CD4-positive, alpha-beta T cell (primary cell): ENCODE data around the gene ASTN2. TPM values are rescaled to one million over a fixed set of nuclear protein-coding genes. Genes with fewer than 3 reads are reported as not detected.

Experiments
- ATAC-seq: fragments of 200-7000 bp; cut with Tn5 transposase; one replicate; pipeline ENCODE4 v1.10.0; 2022; ENCODE audit warnings: mild to moderate bottlenecking; ENCODE audit not compliant: poor library complexity
- CTCF ChIA-PET: fragments of 350-600 bp; sonication (Branson Sonifier 250); formaldehyde crosslinking; loops from one replicate; lab custom pipeline; 2021; ENCODE audit warnings: antibody characterized with exemption, inconsistent platforms; lab: Charles Lee
- POLR2A ChIA-PET: fragments of 350-600 bp; sonication (Branson Sonifier 250); formaldehyde crosslinking; loops from one replicate; lab custom pipeline; 2021; ENCODE audit warnings: antibody characterized with exemption, inconsistent platforms; lab: Charles Lee
- DNase-seq, 14 experiments: peaks; one replicate each; pipeline ENCODE4 v3.0.0-alpha.2; 2013 to 2020; ENCODE audit warnings: mixed read lengths in 2 of 14
- H3K27ac ChIP-seq, 2 donors: one replicate each; pipeline versions ENCODE4 v1.5.1 to v1.7.0; 2013; ENCODE audit warnings: low read length in 2 of 2, low read depth in 1 of 2, mild to moderate bottlenecking in 1 of 2
- H3K27me3 ChIP-seq, 2 experiments: 1 replicate in 1 of 2; 2 replicates in 1 of 2; pipeline versions ENCODE4 v1.6.1 to v1.7.0; 2013; ENCODE audit warnings: low read length in 2 of 2, control low read depth in 1 of 2, mild to moderate bottlenecking in 1 of 2, moderate library complexity in 1 of 2; ENCODE audit not compliant: insufficient read depth in 2 of 2, control insufficient read depth in 1 of 2
- H3K36me3 ChIP-seq: one replicate; pipeline ENCODE4 v1.6.1; 2013; ENCODE audit warnings: low read length, control low read depth; ENCODE audit not compliant: insufficient read depth
- H3K4me1 ChIP-seq: one replicate; pipeline ENCODE4 v1.6.1; 2013; ENCODE audit warnings: low read length, control low read depth; ENCODE audit not compliant: insufficient read depth
- H3K4me3 ChIP-seq: one replicate; pipeline ENCODE4 v1.5.1; 2013; ENCODE audit warnings: mild to moderate bottlenecking, low read length, moderate library complexity
- H3K9me3 ChIP-seq, 2 experiments: 1 replicate in 1 of 2; 2 replicates in 1 of 2; pipeline versions ENCODE4 v1.6.1 to v1.7.0; 2013; ENCODE audit warnings: low read length in 2 of 2, mild to moderate bottlenecking in 2 of 2, control low read depth in 1 of 2, moderate library complexity in 1 of 2; ENCODE audit not compliant: control insufficient read depth in 1 of 2, insufficient read depth in 1 of 2
- H3K27ac Mint-ChIP-seq: one replicate; pipeline ENCODE4 v1.8.0; 2020; ENCODE audit warnings: mixed read lengths
- H3K27me3 Mint-ChIP-seq: one replicate; pipeline ENCODE4 v1.8.0; 2021; ENCODE audit warnings: mixed read lengths
- H3K36me3 Mint-ChIP-seq: one replicate; pipeline ENCODE4 v1.8.0; 2021; ENCODE audit warnings: low read depth, mixed read lengths
- H3K4me1 Mint-ChIP-seq: one replicate; pipeline ENCODE4 v1.8.0; 2021; ENCODE audit warnings: low read depth, mixed read lengths
- H3K4me3 Mint-ChIP-seq: one replicate; pipeline ENCODE4 v1.8.0; 2020; ENCODE audit warnings: mild to moderate bottlenecking, mixed read lengths
- H3K9me3 Mint-ChIP-seq: one replicate; pipeline ENCODE4 v1.8.0; 2020; ENCODE audit warnings: mixed read lengths
- CTCF ChIP-seq: fragments of 200-600 bp; IDR thresholded peaks from one replicate; pipeline ENCODE4 v1.8.0; 2022; ENCODE audit warnings: antibody characterized with exemption, mild to moderate bottlenecking
- intact Hi-C, 2 experiments: fragments of 100-400 bp; cut with DNase I in 1 of 2; cut with micrococcal nuclease in 1 of 2; formaldehyde crosslinking; loops; one replicate each; pipeline versions ENCODE4 v1.15.1 to v1.9.0; 2023 to 2025; cut with DNase I, micrococcal nuclease
- total RNA-seq, 174 experiments: library from RNA in 2 of 174; stranded (reverse) in 2 of 174; gene quantifications; one replicate each; pipeline ENCODE4 v1.2.3 and lab custom pipeline; 2021 to 2026

The ASTN2 gene
- total RNA-seq, 2 experiments from 2014 or later: 2.3 to 2.4 TPM

- CTCF ChIA-PET: no interaction called here
- H3K9me3 ChIP-seq: peaks cover 0 to 7% of the 10 kb centered on the region in 2 experiments
- H3K4me3 ChIP-seq: no peak overlapping the region
- H3K27me3 ChIP-seq: no peaks in the 10 kb centered on the region
- H3K9me3 Mint-ChIP-seq: peaks cover 10% of the 10 kb centered on the region
- ATAC-seq: no peak
- no peaks in the 10 kb centered on the region for H3K4me1 Mint-ChIP-seq
- no peak overlapping the region for H3K27ac Mint-ChIP-seq
- no peaks in the 10 kb centered on the region for H3K27me3 Mint-ChIP-seq
- no peak for DNase-seq
- H3K4me3 Mint-ChIP-seq: no peak overlapping the region
- H3K4me1 ChIP-seq: no peaks in the 10 kb centered on the region
- no peaks in the 10 kb centered on the region for H3K36me3 ChIP-seq
- no peak overlapping the region for H3K27ac ChIP-seq
- intact Hi-C loops: no loop called here
- POLR2A ChIA-PET: no interaction called here
- no peak for TF ChIP-seq CTCF
- no peaks in the 10 kb centered on the region for H3K36me3 Mint-ChIP-seq
Measured at GRCh38 chr9:117008461-117008860, 406.4 kb downstream of the ASTN2 start.

GRCh38 chr9:117002686-117003085 lies 412.2 kb downstream of the ASTN2 start:
- Histone ChIP-seq H3K9me3 (peaks cover 0 to 4% of the 10 kb centered on the region in 2 experiments), H3K27ac (no peak overlapping the region), H3K4me1 (no peaks in the 10 kb centered on the region), H3K4me3 (no peak overlapping the region), H3K27me3 (no peaks in the 10 kb centered on the region), H3K36me3 (no peaks in the 10 kb centered on the region)
- H3K27ac Mint-ChIP-seq: no peak overlapping the region
- no peak overlapping the region for H3K4me3 Mint-ChIP-seq
- no peak for TF ChIP-seq CTCF
- no peaks in the 10 kb centered on the region for H3K36me3 Mint-ChIP-seq
- no peaks in the 10 kb centered on the region for H3K27me3 Mint-ChIP-seq
- no peaks in the 10 kb centered on the region for H3K4me1 Mint-ChIP-seq
- ChIA-PET POLR2A (no interaction called here), CTCF (no interaction called here)
- H3K9me3 Mint-ChIP-seq: peaks cover 9% of the 10 kb centered on the region
- DNase-seq (no peak), ATAC-seq (no peak)
- intact Hi-C loops: no loop called here

GRCh38 chr9:117000834-117001233 lies 414.0 kb downstream of the ASTN2 start:
- Histone ChIP-seq H3K27ac (no peak overlapping the region), H3K27me3 (no peaks in the 10 kb centered on the region), H3K9me3 (peaks cover 0 to 4% of the 10 kb centered on the region in 2 experiments), H3K4me1 (no peaks in the 10 kb centered on the region), H3K36me3 (no peaks in the 10 kb centered on the region), H3K4me3 (no peak overlapping the region)
- no peaks in the 10 kb centered on the region for H3K4me1 Mint-ChIP-seq
- H3K4me3 Mint-ChIP-seq: no peak overlapping the region
- H3K9me3 Mint-ChIP-seq: peaks cover 5% of the 10 kb centered on the region
- ATAC-seq (no peak), DNase-seq (no peak)
- ChIA-PET CTCF (no interaction called here), POLR2A (no interaction called here)
- TF ChIP-seq CTCF: no peak
- intact Hi-C loops: no loop called here
- no peak overlapping the region for H3K27ac Mint-ChIP-seq
- no peaks in the 10 kb centered on the region for H3K36me3 Mint-ChIP-seq
- no peaks in the 10 kb centered on the region for H3K27me3 Mint-ChIP-seq
